ENCODE measurements around the gene HMGCS1.
"Not testable (repeated sequence)": the region's sequence is repeated elsewhere in the genome, so short reads cannot be mapped to it uniquely, and the experiment has no call there.

The HMGCS1 gene

DNA sequence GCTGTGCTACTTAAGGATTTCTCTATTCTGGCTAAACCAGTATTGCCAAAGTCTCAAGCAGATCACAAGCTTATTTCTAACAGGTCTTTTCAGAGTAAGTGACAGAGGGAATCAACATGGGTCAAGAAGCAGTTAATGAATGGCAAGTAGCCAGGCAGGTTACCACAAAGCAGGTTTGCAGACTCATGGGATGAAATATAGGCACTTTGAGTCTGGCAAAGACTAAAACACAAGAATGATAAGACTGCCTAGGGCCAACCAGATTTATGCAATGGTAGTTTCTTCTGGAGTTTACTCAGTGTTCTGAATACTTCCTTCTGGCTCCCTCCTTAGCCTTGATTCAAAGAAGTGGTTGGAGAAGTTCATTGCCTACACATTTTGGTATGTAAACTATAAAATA is 3.6 kb downstream of the HMGCS1 start:
- no peak for TF ChIP-seq POLR2A (IDR thresholded peaks at IDR 0.05; ENCODE audit: low read depth, low read length)
- TF ChIP-seq POLR2AphosphoS5 (IDR thresholded peaks at IDR 0.05; ENCODE audit: low read depth, low read length) = no peak
- no peak for TF ChIP-seq TAF1 (IDR thresholded peaks at IDR 0.05; ENCODE audit: borderline replicate concordance, low read depth, low read length)
- FAIRE-seq = no peak
- DNase-seq (ENCODE audit: insufficient read length) = no peak

DNA sequence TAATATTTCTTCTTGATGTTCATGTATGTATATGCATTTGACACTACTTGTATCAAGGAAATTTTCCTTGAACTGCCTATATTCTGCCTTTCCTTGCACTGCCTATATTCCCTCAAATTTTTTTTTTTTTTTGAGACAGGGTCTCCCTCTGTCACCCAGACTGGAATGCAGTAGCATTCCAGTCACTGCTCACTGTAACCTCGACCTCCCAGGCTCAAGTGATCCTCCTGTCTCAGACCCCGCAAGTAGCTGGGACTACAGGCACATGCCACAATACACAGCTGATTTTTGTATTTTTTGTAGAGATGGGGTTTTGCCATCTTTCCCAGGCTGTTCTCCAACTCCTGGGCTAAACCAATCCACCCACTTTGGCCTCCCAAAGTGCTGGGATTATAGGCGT is 4.1 kb downstream of the HMGCS1 start:
- TF ChIP-seq TAF1 (IDR thresholded peaks at IDR 0.05; ENCODE audit: borderline replicate concordance, low read depth, low read length) (no peak), POLR2A (IDR thresholded peaks at IDR 0.05; ENCODE audit: low read depth, low read length) (no peak), POLR2AphosphoS5 (IDR thresholded peaks at IDR 0.05; ENCODE audit: low read depth, low read length) (no peak)
- no peak for FAIRE-seq

GRCh38 chr5:43306954-43307353 is 6.3 kb downstream of the HMGCS1 start:
- not testable (repeated sequence) for FAIRE-seq; DNase-seq (ENCODE audit: insufficient read length)

More for the DNA sequence above, 4.1 kb downstream of the HMGCS1 start:
- no peak for DNase-seq (ENCODE audit: insufficient read length)

DNA sequence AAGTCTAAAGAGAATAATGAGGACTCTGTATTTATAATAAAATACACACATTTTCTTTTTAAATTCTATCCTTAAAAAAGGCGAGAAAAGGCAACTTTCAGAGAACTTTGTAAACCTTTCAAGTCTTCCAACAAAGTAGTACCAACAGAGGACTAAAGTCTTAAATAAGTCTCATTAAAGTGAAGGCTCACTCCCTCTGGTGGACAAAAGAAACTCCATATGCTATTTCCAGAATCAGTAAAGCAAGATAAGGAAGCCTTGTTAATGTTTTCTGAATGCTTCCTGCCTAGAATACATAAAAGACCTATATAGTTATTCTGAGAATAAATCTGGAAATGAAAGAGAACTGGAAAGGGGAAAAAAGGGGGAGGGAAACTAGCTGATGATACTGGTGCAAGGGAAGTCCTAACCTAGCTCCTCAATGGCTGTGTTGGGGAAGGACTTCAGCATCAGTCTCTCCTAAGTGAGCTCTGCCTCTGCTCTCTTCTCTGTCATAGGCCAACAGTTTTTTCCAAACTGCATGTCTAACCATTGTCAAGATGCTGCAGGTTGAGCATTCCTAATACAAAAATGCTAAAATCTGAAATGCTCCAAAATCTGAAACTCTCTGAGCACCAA is 7.2 kb downstream of the HMGCS1 start:
- DNase-seq (ENCODE audit: insufficient read length) (no peak), FAIRE-seq (no peak)
- TF ChIP-seq TAF1 (IDR thresholded peaks at IDR 0.05; ENCODE audit: borderline replicate concordance, low read depth, low read length) = no peak
- TF ChIP-seq POLR2A (IDR thresholded peaks at IDR 0.05; ENCODE audit: low read depth, low read length) = no peak

GRCh38 chr5:43304525-43304924 is 8.7 kb downstream of the HMGCS1 start:
- no peak for FAIRE-seq
- TF ChIP-seq POLR2AphosphoS5 (IDR thresholded peaks at IDR 0.05; ENCODE audit: low read depth, low read length) (no peak), POLR2A (IDR thresholded peaks at IDR 0.05; ENCODE audit: low read depth, low read length) (no peak), TAF1 (IDR thresholded peaks at IDR 0.05; ENCODE audit: borderline replicate concordance, low read depth, low read length) (no peak)
- DNase-seq (ENCODE audit: insufficient read length) = no peak

DNA sequence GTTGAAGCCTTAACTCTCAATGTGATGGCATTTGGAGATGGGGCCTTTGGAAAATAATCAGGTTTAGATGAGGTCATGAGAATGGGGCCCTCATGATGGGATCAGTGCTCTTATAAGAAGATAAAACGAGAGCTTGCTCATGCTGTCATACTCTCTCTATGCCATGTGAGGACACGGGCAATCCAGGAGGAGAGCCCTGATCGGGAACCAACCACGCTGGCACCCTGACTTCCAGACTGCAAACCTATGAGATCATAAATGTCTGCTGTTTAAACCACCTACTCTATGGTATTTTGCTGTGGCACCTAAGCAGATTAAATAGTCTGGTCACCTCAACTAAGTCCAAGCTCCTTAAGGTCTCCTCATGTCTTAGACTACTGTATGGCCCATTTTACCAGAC is 10.0 kb downstream of the HMGCS1 start:
- FAIRE-seq = no peak
- no peak for TF ChIP-seq TAF1 (IDR thresholded peaks at IDR 0.05; ENCODE audit: borderline replicate concordance, low read depth, low read length)
- no peak for TF ChIP-seq POLR2AphosphoS5 (IDR thresholded peaks at IDR 0.05; ENCODE audit: low read depth, low read length)
- no peak for TF ChIP-seq POLR2A (IDR thresholded peaks at IDR 0.05; ENCODE audit: low read depth, low read length)
- DNase-seq (ENCODE audit: insufficient read length) = no peak

GRCh38 chr5:43302481-43302880 is 10.7 kb downstream of the HMGCS1 start:
- TF ChIP-seq POLR2A (IDR thresholded peaks at IDR 0.05; ENCODE audit: low read depth, low read length) = no peak
- TF ChIP-seq TAF1 (IDR thresholded peaks at IDR 0.05; ENCODE audit: borderline replicate concordance, low read depth, low read length) = no peak
- TF ChIP-seq POLR2AphosphoS5 (IDR thresholded peaks at IDR 0.05; ENCODE audit: low read depth, low read length) = no peak
- no peak for FAIRE-seq

GRCh38 chr5:43301653-43302091 is 11.5 kb downstream of the HMGCS1 start:
- DNase-seq (ENCODE audit: insufficient read length) = no peak
- no peak for FAIRE-seq

More at GRCh38 chr5:43302481-43302880, 10.7 kb downstream of the HMGCS1 start:
- no peak for DNase-seq (ENCODE audit: insufficient read length)

GRCh38 chr5:43300112-43300511 is 13.1 kb downstream of the HMGCS1 start:
- TF ChIP-seq POLR2AphosphoS5 (IDR thresholded peaks at IDR 0.05; ENCODE audit: low read depth, low read length) = no peak
- no peak for TF ChIP-seq TAF1 (IDR thresholded peaks at IDR 0.05; ENCODE audit: borderline replicate concordance, low read depth, low read length)
- TF ChIP-seq POLR2A (IDR thresholded peaks at IDR 0.05; ENCODE audit: low read depth, low read length) = no peak
- FAIRE-seq (no peak), DNase-seq (ENCODE audit: insufficient read length) (no peak)

More at GRCh38 chr5:43301653-43302091, 11.5 kb downstream of the HMGCS1 start:
- TF ChIP-seq POLR2A (IDR thresholded peaks at IDR 0.05; ENCODE audit: low read depth, low read length) (no peak), TAF1 (IDR thresholded peaks at IDR 0.05; ENCODE audit: borderline replicate concordance, low read depth, low read length) (no peak), POLR2AphosphoS5 (IDR thresholded peaks at IDR 0.05; ENCODE audit: low read depth, low read length) (no peak)

DNA sequence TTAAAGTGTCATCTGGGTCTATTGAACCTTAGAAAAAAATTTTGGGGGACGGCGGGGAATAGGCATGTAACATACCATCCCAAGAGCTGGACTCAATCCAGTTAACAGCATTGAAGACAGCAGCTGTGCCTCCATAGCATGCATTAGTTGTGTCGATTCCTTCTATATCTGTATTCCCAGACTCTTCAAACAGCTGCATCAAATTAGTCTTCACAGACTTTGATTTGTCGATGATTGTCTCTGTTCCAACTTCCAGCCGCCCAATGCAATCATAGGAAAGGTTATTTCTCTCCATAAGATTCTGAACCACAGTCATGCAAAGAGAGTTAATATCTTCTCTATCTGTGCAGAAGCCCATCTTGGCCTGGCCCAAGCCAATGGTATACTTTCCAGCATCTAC is 14.8 kb downstream of the HMGCS1 start:
- no peak for FAIRE-seq
- TF ChIP-seq TAF1 (IDR thresholded peaks at IDR 0.05; ENCODE audit: borderline replicate concordance, low read depth, low read length) = no peak
- TF ChIP-seq POLR2A (IDR thresholded peaks at IDR 0.05; ENCODE audit: low read depth, low read length) = no peak
- TF ChIP-seq POLR2AphosphoS5 (IDR thresholded peaks at IDR 0.05; ENCODE audit: low read depth, low read length) = no peak
- no peak for DNase-seq (ENCODE audit: insufficient read length)

DNA sequence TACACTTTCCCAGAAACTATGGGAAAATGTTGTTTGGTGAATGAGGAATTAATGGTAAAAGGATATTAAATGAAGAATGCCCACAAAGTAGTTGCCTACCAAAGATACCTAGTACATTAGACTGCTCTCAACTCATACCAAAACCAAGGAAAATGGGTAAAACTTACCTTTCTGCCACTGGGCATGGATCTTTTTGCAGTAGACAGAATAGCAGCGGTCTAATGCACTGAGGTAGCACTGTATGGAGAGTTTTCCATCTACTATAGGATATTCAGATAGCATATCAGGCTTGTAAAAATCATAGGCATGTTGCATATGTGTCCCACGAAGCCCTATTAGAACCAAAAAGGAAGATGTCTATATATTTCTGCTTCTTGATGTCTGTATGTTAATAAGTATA is 16.4 kb downstream of the HMGCS1 start:
- no peak for FAIRE-seq
- DNase-seq (ENCODE audit: insufficient read length) = no peak
- TF ChIP-seq POLR2AphosphoS5 (IDR thresholded peaks at IDR 0.05; ENCODE audit: low read depth, low read length) (no peak), POLR2A (IDR thresholded peaks at IDR 0.05; ENCODE audit: low read depth, low read length) (no peak), TAF1 (IDR thresholded peaks at IDR 0.05; ENCODE audit: borderline replicate concordance, low read depth, low read length) (no peak)

- FAIRE-seq (no peak), DNase-seq (ENCODE audit: insufficient read length) (no peak)
- TF ChIP-seq TAF1 (IDR thresholded peaks at IDR 0.05; ENCODE audit: borderline replicate concordance, low read depth, low read length) (no peak), POLR2A (IDR thresholded peaks at IDR 0.05; ENCODE audit: low read depth, low read length) (no peak), POLR2AphosphoS5 (IDR thresholded peaks at IDR 0.05; ENCODE audit: low read depth, low read length) (no peak)
These were observed 18.0 kb downstream of the HMGCS1 start for GRCh38 chr5:43295202-43295601.

DNA sequence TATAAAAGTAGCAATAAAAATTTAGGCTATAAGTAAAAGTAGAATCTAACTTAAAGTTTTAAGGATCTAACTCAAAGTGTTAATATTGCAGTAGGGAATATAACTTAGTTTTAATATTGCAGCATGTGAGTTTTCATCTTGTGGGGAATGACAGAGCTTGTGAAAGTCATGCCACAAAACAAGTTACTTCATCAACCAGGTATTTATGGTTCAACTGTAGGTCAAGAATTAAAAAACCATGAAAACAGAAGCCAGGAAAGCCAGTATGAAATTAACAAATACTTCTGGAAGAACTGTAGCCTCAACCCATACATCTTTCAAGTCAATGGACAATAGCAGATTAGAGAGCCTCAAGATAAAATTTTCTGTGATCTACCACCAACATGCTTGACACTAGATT is 19.0 kb downstream of the HMGCS1 start:
- FAIRE-seq = no peak

More for the DNA sequence above, 19.0 kb downstream of the HMGCS1 start:
- TF ChIP-seq POLR2A (IDR thresholded peaks at IDR 0.05; ENCODE audit: low read depth, low read length) (no peak), POLR2AphosphoS5 (IDR thresholded peaks at IDR 0.05; ENCODE audit: low read depth, low read length) (no peak), TAF1 (IDR thresholded peaks at IDR 0.05; ENCODE audit: borderline replicate concordance, low read depth, low read length) (no peak)
- no peak for DNase-seq (ENCODE audit: insufficient read length)

All from GM12892 (cell line).